HG03469 (cell line): ENCODE data around the gene ALDH1A3.

Experiments used
- ATAC-seq: cut with Tn5 transposase; IDR thresholded peaks from one replicate; pipeline ENCODE4 v1.9.1; 2021; ENCODE audit warnings: mild to moderate bottlenecking, moderate library complexity, moderate number of reproducible peaks; ENCODE audit not compliant: unreplicated experiment

Gene ALDH1A3

DNA sequence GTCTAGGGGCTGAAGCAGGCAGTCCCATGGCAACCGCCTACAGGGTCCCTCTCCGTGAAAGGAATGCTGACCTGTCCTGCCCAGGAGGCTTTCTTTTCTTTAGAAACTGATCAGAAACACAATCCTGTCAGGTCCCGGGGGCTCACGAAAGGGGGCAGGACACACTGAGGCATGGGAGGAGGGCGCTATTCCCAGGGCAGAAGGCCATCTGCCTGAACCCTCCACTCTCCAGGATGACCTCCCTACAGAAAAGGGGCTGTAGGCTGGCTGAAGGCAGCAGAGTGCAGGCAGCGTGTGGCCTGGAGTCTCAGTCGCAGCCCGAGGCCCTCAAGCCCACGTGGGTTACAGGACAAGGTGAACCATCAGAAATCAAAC, 21.2 kb downstream of the ALDH1A3 start:
- ATAC-seq: no peak

DNA sequence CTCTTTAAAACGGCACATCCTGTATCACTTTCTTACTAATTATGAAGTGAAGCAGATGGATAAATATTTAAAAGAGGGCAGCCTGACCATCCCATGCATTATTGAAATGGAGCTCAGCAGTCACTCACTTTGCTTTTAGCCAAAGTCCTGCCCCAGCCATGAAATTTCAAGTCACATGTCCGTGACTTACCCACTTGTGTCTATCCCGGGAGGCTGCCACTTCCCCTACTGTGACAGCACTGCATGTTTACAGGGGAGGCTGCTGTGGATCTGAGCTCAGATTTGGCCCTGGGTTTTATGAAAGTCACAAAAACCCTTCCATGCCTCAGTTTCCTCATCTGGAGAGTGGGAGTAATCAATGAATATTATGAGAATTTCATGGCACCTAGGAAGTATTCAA, 21.7 kb downstream of the ALDH1A3 start:
- no peak for ATAC-seq

DNA sequence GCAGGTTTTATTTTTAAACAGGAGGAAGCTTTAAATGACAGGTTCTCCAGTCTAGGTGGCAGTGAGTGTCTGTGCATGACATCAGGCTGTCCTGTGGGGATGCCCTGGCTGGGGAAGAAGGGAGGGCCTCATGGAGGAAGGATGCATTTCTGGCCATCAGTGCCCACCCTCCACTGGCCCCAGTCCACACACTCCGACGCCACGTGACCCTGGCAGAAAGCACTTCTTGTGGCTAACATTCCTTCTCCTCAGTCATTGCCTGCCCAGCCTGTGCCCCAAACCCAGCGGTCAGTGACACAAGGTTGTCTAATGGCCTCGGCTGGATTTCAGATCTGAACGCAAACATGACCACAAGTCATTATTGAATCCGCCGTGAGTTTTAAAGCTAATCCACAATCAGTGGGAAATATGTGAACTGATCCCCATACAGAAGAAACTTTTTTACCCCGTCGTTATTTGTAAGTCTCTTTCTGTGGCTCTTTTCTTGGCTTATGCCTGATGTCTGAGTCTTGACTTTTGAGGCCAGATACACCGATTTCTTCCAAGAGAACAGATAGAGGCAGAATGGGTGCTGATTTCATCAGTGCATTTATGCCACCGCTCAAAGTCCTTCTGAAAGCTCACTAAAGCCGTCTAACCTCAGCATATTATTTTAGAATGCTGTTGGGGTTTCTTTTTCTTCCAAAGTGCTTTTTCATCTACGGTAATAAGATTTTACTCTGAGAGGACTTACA, 22.2 kb downstream of the ALDH1A3 start:
- ATAC-seq: no peak

DNA sequence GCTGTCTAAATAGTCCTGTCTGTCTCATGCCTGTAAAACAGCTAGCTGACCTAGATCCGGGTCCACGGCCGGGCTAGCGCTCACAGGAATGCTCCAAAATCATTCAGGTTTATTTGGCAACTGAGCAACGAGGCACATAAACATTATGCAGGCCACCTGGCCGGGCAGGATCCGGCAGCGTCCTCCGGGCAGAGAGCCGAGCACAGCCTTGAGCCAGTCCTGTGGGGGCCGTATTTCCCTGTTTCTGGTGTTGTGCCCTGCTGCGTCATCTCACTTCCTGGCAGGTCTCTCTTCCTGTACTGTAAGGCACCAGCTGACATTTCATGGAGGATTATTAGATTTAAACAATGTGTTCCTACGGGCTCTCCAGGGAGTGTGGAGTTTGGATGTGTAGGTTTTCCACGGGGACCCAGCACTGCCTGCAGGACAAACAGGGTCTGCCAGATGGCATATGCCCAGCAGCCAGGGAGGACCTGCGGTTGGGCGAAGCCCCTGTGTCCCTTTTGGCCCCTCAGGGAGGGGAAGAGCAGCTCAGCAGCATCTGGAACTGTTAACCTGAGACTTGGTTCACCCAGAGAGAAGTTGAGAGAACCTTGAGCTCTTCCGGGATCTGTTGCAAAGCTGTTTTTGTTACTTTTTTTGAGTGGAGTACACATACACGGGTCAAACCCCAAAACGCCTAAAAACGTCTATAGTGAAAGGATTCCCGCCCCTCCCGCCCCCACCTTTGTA, 23.0 kb downstream of the ALDH1A3 start:
- ATAC-seq: no peak

DNA sequence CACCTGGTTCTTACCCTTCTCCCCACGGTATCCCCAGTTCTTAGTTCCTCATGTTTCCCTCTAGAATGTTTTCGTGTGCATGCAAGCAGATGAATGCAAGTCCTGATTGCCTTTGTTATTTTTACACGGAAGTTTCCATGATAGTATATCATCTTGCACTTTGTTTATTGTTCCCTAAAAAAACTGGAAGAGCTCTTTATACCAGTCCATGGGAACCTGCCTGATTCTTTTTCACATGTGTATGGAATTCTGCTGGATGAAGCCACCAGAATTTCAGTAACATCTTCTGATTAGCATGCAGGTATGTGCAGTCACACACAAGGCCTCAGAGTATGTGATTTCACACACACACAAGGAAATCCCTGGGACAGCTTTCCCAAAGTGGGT, 23.5 kb downstream of the ALDH1A3 start:
- ATAC-seq: no peak

DNA sequence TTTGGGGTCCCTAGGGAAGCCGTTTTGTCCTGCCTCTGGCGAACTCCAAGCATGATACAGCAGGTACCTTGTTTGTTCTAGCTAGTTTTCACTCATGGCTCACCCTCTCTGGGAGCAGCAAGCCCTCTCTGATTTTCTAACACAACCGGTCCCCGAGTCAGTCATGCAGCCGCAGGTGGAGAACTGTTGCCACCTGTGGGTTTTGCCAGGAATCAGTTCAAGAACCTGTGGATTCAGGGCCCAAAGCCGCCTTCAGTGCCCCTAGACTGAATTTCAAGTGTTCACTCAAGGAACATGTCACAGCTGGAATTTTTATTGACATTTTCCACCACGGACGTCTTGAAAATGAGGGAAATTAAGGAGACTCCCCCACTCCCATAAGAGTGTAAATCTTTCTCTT, 26.2 kb downstream of the ALDH1A3 start:
- no peak for ATAC-seq

DNA sequence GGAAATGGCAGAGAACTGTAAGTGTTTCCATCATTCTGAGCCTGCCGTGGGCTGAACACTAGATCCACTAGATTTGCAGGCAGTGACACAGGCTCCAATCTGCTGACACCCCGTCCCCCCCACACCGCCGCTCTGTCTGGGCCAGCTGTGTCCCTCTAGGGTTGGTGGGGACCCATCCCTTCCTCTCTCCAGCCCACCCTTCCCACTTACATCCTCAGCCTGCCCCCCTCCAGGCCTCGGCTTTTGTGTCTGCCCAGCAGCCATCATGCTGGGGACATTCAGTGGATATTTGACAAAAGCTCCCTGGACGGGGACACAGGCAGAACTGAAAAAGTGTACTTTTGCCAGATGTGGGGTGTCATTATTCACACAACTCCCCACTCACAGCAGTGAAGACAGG, 28.8 kb downstream of the ALDH1A3 start:
- no peak for ATAC-seq

DNA sequence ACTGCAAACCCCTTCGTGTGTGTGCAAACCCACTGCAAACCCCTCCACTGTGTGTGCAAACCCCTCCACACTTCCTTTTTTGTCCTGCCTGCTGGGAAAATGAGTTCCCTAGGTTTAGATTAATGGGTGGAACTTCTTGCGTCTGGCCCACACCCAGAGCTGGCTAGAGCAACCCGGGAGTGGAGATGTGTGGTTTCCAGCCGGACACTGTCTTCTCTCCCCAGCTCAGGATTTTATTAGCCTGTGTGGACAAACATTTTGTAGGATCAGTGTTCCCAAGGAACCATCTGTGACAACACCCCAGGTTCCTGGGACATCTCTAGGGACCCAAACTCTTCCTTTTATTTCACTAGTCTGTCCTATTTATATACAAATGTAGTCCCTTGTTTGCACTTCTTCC, 29.9 kb downstream of the ALDH1A3 start:
- ATAC-seq: no peak

DNA sequence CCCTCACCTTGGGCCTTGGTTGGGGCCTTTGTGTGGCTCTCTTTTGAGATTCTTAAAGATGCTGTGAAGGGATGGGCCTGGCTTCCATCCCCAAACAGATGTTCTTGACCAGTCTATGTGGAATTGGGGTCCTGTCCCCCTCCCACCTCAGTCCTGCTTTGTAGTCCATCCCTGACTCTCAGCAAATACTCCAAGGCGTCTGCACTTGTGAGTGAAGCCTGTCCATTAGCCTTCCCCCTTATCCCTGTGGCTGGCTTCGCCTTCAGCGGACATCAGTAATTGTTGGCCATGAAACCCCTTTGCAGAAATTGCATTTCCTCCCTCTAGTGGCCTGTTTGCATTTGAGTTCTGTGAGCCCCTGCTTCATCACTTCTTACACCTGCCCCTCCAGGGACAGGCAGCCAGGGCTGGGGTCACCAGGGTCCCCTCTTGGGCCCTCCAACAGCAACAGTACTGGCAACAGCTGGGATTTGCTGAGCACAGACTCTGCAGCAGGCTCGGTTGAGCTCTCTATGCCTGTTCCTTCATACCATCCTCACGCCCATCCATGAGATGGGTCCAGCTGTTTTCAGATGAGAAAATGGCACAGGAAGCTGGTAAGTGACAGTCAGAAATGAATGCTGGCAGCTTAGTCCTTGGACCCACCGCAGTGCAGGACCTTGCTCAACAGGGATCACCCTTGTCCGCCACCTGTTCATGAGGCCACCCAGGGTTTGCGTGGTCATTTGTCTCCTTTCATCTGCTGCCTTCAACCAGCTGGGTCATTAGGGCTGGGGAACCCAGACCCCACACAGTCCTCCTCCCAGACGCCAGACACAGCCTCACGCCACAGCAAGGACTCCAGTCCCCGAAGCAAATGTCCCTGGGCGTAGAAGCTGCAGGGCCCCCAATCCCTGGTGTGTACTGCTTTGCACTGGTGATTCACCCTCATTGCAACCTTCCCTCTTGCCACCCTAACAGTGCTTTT, 30.6 kb downstream of the ALDH1A3 start:
- no peak for ATAC-seq

DNA sequence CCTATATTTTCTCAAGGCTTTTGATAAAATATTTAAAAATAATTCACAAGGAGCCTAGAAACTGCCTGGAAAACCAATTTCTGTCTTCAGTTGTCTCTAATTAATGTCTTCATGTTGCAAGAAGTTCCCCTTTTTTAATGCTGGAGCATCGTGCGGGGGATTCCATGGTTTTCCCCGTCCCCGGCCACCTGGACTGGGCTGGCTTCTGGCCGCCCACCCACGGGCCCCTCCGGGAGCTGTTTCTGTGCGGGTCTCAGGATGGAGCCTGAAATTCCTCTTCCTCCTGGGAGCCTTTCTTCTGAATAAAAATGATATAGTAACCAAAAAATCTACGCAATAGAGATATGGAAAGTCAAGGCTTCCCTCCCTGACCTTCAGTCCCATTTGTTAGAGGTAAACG, 31.5 kb downstream of the ALDH1A3 start:
- ATAC-seq: no peak

DNA sequence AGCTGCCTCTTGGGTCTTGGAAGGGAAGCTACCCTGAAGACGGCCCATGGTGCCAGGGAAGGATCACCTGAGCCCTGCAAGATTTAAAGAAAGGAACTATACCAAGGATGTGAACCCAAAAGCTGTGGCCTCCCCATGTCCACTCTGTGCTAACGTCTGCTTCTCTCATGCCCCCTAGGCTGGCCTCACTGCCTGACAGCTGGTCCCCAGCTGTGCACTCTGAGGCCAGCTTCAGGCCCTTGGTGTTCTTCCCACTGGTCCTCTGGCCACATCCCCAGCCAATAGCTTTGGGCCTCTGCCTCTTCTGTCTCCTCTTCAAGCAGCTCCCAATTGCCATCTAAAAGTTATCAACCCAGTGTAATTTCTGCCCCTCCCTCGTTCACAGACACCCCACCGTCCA, 34.3 kb downstream of the ALDH1A3 start:
- no peak for ATAC-seq

DNA sequence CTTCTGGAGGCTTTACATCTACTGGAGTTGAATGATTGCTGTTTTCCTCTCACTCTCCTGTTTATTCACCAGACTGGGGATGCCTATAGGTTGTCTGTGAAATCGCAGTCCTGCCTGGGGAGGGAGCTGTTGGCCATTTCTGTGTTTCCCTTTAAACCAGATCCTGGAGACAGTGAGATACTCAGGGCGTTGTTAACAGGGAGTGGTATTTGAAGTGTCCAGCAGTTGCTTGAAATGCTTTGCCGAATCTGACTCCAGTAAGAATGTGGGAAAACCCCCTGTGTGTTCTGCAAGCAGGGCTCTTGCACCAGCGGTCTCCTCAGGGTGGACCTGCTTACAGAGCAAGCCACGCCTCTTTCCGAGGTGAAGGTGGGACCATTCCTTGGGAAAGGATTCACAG, 35.2 kb downstream of the ALDH1A3 start:
- ATAC-seq: no peak

DNA sequence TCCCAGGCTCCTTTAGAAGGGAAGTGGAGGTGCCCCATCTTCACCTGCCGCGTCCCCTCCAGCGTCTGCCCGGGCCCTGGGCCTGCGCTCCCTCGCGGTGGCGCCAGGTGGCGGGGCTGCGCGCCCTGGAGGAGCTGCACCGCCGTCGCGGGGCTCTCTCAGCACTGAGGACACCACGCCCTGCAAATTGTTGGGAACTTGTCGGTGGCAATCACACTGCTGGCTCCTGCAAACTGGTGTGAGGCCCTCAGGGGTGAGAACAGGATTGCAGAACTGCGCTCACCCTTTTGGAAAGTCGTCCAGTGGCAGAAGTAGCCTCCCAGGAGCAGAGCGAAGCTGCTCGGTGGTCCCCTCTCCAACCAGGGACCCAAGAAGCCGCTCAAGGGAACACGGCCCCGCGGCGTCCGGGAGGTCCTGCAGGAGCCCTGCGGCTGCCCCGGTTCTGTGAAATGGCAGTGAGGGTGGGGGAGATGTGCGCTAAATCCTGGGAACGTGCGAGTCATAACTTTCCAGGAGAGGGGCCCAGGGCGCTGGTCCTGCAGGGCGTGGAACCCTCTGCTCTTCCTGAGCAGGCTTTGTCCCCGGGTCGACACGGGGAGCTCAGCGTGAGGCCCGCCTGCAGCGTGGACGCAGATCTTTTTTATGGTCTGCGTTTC, 38.5 kb downstream of the ALDH1A3 start:
- peak; percentile 49 for ATAC-seq

DNA sequence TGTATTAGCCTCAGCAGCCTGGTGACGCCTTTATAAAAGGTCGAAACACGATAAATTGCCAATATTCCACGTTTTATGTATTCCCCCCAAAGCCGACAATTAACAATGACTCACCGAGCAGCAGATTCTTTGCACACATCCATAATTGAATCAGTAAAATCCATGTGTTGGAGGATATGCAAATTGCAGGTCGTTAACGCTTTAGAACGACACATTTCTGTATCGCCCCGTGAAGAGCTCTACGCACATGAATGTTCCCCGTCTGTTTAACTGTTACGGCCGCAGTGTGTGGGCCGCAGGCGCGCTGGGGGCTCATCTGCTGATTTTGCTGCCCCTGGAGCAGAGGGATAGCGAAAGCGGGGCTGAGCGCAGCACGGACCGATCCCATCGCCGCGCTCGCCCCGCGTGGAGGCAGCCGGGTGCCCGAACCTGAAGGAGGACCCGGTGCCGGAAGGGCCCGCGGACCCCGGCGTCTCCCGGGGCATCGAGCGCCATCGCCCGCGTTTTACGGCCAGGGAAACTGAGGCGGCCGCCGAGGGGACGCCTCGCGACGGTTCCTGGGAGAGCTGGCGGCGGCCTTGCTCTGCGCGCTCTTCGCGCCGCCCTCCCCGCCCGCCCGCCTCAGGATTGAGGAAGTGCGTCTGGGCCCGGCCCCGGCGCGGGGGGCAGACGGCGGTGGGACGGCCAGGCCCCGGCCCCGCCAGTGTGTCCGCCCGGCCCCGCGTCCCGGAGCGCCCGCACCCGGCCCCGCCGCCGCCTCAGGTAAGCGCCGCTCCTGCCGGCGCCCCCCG, 39.3 kb downstream of the ALDH1A3 start, which contains the start of gene LRRK1:
TSS of gene LRRK1 (plus strand) at position 668 of the 791 bp plus-strand sequence. CDS start 5,276 bp downstream, outside the sequence.
- ATAC-seq: no peak

DNA sequence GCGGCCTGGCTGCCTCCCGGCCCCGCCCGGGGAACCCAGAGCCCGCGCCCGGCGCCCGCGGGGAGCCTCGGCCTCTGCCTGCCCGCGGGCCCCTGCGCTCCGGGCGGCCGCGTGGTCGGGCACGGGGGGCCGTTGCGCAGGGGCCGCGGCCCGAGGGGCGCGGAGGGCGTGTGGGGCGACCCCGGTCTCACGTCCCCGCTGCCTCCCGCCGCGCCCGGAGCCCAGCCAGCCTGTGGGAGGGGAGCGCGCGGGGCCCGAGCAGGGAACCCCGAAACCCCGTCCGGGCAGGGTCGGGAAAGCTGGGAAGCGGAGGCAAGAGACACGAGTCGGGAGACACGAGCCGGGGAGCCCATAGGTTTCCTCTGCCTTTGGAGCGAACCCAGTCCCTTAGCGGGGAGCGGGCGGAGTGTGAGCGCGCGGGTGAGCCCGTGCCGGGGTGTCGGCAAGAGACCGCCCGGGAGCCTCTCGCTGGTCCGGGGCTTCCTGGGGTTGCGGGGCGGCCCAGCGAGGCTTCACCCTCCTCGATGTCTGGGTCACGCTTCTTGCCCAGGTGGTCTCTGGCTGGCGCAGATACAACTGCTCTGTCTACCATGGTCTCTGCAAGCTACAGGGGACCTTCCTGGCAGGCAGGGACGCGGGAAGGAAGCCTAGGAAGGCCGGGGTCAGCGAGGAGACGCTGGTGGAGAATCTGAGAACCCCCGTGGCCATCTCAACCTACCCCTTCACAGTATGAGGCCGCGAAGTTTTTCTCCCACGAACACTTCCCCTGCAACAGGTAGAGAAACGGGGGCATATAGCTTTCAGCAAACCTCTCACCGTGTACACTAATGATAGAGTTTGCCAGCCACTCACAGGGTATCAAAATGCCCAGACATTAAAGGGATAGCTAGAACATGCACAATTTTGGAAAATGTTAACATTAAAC, 40.1 kb downstream of the ALDH1A3 start:
- ATAC-seq: no peak

DNA sequence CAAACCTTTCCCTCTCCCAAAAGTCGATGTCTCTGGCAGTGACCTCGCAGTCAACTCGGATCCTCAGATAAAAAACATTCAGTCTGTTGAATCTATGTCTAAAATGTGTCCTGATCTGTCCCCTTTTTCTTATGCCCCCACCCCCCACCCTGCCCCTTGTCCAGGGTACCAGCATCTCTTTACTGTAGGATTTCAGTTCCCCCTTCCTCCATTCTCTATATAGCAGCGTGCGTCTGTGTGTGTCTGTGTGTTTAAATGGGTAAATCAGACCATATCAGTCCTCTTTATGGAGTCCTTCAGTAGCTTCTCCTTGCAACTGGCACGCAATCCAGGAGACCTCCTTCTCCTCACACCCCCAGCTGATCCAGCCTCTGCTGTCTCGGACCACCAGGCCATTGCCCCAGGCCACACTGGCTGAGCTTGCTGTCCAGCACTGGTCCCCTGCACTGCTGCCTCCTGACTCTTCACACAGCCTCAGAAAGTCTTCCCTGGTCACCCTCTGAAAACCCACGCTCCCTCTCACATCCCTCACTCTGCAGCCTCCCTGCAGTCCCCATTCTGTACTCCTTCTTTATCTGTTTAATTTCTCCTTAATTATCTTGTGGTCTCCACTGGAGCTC, 41.0 kb downstream of the ALDH1A3 start:
- no peak for ATAC-seq

DNA sequence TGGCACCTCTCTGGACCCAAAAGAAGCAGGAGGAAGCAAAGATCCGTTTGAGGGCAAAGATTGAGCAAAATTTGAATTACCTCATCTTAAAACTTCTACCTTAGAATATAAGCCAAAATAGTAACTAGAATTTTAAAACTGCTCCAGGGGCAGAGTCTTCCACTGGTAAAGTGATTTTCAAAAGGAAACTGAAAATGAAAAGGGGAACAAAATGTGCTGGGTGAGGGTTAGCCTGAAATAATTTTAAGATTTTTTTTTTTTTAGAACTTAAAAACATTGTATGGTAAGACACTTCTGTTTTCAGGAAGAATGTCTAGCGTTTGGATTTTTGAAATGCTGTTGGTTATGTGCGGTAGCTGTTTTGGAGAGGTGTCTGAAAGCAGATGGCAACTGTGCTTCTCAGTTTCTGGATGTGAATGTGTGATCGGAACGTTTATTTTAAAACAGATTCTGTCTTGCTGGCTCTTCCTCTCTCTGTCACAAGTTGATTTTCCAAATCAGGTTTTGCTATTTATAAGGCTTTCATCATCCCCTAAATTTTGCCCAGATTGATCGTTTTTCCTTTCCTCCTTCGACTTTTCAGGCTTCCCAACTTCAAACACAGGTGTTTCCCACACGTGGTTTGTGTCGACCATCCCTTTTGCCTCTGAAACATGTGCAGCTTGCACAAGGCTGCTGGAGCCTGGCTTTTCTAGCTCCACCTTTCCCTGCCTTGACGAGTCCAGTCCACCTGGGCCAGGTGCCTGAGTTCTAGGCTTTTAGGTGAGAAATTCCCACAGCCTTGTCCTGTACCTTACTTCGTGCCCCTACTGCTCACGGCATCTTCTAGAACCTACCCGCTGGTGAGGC, 42.8 kb downstream of the ALDH1A3 start:
- ATAC-seq: peak; percentile 17

DNA sequence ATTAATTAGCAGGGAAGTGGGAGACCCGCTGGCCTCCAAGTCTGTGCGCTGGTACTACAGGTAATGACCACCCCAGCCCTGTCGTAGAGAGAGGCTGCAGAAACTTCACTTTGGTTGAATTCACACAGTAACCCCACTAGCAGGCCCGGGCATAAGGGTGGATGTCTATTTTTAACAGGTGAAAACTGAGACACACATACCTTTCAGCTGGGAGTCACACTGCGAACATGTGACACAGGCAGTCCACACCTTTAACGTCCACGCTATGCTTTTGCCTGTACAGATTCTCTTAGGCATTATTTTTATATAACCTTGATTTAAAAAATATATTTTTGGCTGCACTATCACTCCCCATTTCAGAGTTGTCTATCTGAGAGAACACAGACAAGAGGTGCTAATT, 43.4 kb downstream of the ALDH1A3 start:
- ATAC-seq: no peak
